Gastroesophageal sphincter (tissue), 4 donors: ENCODE data around the gene DENND5B. TPM values are rescaled to one million over a fixed set of nuclear protein-coding genes. Genes with fewer than 3 reads are reported as not detected.

ENCODE experiments used
- ATAC-seq: fragments of 150-250 bp; one replicate; pipeline ENCODE4 v1.9.1; 2016; ENCODE audit warnings: mild to moderate bottlenecking, moderate library complexity
- H3K27ac ChIP-seq, 4 donors: fragments of 200-600 bp; sonication (generic) in 3 of 4; 1 replicate in 3 of 4; 2 replicates in 1 of 4; pipeline ENCODE4 v1.5.1; 2016 to 2019
- H3K27me3 ChIP-seq: fragments of 200-600 bp; sonication (generic); one replicate; pipeline ENCODE4 v1.5.1; 2019
- H3K36me3 ChIP-seq, 2 donors: fragments of 200-600 bp; sonication (generic); one replicate each; pipeline ENCODE4 v1.5.1; 2019; ENCODE audit warnings: control low read depth in 1 of 2
- H3K4me1 ChIP-seq, 3 donors: fragments of 200-600 bp; sonication (generic); 1 replicate in 2 of 3; 2 replicates in 1 of 3; pipeline ENCODE4 v1.5.1; 2016 to 2019; ENCODE audit warnings: control low read depth in 2 of 3
- H3K4me3 ChIP-seq, 2 donors: fragments of 200-600 bp; sonication (generic); one replicate each; pipeline ENCODE4 v1.5.1; 2019; ENCODE audit warnings: mild to moderate bottlenecking in 1 of 2, moderate library complexity in 1 of 2
- H3K9me3 ChIP-seq, 3 donors: fragments of 200-600 bp; sonication (generic); one replicate each; pipeline ENCODE4 v1.5.1; 2017 to 2019; ENCODE audit warnings: control low read depth in 2 of 3
- CTCF ChIP-seq, 4 experiments: fragments of 200-600 bp in 2 of 4; fragments of 450-650 bp in 2 of 4; sonication (generic) in 1 of 4; IDR thresholded peaks; one replicate each; pipeline ENCODE4 v1.5.1; 2017 to 2019; ENCODE audit warnings: antibody characterized with exemption in 4 of 4, mild to moderate bottlenecking in 2 of 4, moderate library complexity in 2 of 4
- EP300 ChIP-seq: sonication (generic); formaldehyde crosslinking; IDR thresholded peaks from one replicate; pipeline ENCODE4 v1.6.1; 2017; ENCODE audit warnings: antibody characterized with exemption, mild to moderate bottlenecking
- POLR2A ChIP-seq, 2 donors: fragments of 450-650 bp; IDR thresholded peaks; one replicate each; pipeline ENCODE4 v1.6.1; 2017; ENCODE audit warnings: antibody characterized with exemption in 2 of 2, mild to moderate bottlenecking in 2 of 2, moderate library complexity in 1 of 2
- POLR2AphosphoS5 ChIP-seq: sonication (generic); formaldehyde crosslinking; IDR thresholded peaks from one replicate; pipeline ENCODE4 v1.6.1; 2017; ENCODE audit warnings: antibody characterized with exemption
- WGBS, 2 donors: methylation state at CpG; one replicate each; pipeline ENCODE4 v1.1.5; 2018; ENCODE audit warnings: low coverage in 1 of 2; 5-methylcytosine and 5-hydroxymethylcytosine counted together
- total RNA-seq, 4 donors: library from RNA; depleted of rRNA; stranded (reverse); fragments of >200 nt; gene quantifications; one replicate each; pipeline ENCODE4 v1.1.0, GENCODE V29; 2016

Gene DENND5B
- total RNA-seq, 4 donors from 2014 or later, result 14.7 to 40.8 (median 17.7) TPM

DNA sequence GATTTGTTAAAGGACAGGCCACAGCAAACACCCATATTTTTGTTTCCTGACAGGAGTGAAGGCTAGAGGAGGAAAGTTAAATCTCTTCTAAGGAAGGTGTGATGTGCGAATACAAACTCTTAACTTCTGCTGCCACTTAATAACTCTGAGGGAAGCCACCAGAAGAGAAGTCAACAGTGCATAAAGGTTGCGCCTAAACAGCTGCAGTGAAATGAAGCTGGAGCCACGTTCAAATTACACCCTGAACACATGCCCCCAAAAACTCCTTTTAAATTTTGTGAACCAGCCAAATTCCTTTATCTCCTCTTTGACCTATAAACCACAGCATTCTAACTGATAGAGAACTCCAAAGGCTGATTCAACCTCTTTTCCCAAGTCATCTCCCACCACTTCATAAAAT, 22.4 kb downstream of the DENND5B start:
- Histone ChIP-seq H3K27ac (no peak overlapping the region), H3K4me3 (no peak overlapping the region), H3K27me3 (no peaks in the 10 kb centered on the region), H3K9me3 (no peaks in the 10 kb centered on the region), H3K36me3 (no peaks in the 10 kb centered on the region), H3K4me1 (peaks cover 0 to 16% (median 0%) of the 10 kb centered on the region in 3 donors)
- ATAC-seq, result no peak
- TF ChIP-seq EP300 (no peak), POLR2AphosphoS5 (no peak), POLR2A (IDR thresholded peaks at IDR 0.05) (no peak), CTCF (IDR thresholded peaks at IDR 0.05) (no peak)
- WGBS, 2 donors, result 81 to 92% methylated on average over 3 of the region's 3 CpGs

DNA sequence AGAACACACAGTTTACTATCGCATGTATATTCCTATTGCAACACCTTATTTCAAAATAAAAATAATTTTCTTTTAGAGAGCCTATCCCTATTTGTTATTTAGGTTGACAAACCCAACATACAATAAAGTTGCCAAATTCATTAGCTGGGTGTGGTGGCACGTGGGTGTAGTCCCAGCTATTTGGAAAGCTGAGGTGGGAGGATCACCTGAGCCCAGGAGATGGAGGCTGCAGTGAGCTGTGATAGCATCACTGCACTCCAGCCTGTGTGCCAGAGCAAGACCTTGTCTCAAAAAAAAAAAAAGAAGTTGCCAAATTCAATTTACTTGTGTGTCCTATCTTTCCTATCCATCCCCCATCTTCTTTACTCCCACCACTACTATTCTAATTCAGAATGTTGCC, 23.9 kb downstream of the DENND5B start:
- no peak overlapping the region for H3K4me3 ChIP-seq
- ATAC-seq, result no peak
- WGBS, 2 donors, result 94 to 96% methylated on average over 2 of the region's 2 CpGs
- H3K9me3 ChIP-seq, result no peaks in the 10 kb centered on the region
- no peaks in the 10 kb centered on the region for H3K36me3 ChIP-seq
- H3K27ac ChIP-seq, result no peak overlapping the region
- peaks cover 0 to 11% (median 0%) of the 10 kb centered on the region in 3 donors for H3K4me1 ChIP-seq
- H3K27me3 ChIP-seq, result no peaks in the 10 kb centered on the region
- no peak for TF ChIP-seq EP300
- TF ChIP-seq POLR2AphosphoS5, result no peak
- TF ChIP-seq CTCF (IDR thresholded peaks at IDR 0.05), result no peak
- no peak for TF ChIP-seq POLR2A (IDR thresholded peaks at IDR 0.05)

DNA sequence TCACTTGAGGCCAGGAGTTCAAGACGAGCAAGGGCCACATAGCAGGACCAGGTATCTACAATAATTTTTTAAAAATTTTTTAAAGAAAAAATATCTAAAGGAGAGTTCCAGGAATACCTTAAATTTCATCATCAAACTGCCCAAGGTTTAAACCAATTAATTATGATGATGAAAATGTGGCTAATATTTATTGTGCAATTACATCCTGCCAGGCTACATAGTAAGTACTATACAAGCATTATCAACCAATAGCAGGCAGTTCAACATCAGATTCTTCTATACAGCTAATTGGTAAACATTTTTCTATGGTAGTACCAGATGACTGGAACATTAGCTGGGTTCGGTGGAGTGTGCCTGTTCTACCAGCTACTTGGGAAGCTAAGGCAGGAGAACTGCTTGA, 24.4 kb downstream of the DENND5B start:
- H3K36me3 ChIP-seq, result no peaks in the 10 kb centered on the region
- no peak for ATAC-seq
- no peaks in the 10 kb centered on the region for H3K27me3 ChIP-seq
- H3K9me3 ChIP-seq, result no peaks in the 10 kb centered on the region
- no peak overlapping the region for H3K4me3 ChIP-seq
- 92 to 100% methylated on average over 2 of the region's 2 CpGs for WGBS, 2 donors
- peaks cover 0 to 11% (median 0%) of the 10 kb centered on the region in 3 donors for H3K4me1 ChIP-seq
- TF ChIP-seq POLR2AphosphoS5 (no peak), EP300 (no peak)
- H3K27ac ChIP-seq, result no peak overlapping the region

DNA sequence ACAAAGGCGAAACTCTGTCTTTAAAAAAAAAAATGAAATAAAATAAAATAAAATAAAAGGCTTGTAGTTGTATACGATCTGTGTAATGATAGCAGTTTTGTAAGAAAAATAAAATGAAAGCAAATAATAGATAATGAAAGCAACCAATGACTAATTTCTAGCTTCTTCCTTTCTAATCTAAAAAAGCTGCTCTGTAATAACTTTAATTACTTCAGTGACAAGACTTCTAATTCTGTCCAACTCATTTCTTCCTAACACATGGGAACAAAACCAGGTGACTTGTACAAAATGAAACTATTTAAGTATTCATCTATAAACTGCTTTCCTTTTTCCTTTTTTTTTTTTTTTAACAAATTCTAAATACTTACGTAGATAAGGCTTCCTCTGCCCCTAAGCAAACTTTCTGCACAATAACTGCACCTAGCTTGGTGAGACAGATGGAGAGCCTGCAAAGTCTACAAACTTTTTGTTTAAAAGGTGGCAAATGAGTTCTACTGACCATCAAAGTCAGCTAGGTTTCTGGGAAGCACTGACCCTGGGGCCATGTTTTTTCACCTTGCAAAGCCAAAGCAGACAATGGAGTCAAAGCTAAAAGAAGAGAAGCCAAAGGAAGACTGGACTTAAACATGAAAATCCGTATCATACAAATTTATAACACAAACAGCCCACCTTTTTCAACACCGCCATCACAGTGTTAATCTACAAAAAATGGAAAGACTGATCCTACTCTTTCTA, 28.2 kb downstream of the DENND5B start:
- ATAC-seq, result no peak
- H3K36me3 ChIP-seq, result no peaks in the 10 kb centered on the region
- 85 to 93% methylated on average over 4 to 5 of the region's 5 CpGs for WGBS, 2 donors

DNA sequence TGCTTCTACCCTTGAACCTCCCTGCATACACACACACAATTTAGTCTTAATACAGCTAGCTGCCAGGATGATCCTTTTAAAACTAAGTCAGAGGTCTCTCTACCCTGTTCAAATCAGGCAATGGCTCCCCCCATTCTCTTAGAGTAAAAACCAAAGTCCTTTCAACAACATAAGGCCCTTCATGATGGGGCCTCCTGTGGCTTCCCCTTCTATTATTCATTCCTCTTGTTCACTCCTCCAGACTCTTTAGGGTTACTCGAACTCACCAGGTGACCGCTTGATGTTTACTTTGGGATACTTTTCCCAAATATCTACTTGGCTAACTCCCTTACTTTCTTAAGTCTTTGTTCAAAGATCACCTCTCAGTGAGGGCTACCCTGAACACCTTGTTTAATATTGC, 30.4 kb downstream of the DENND5B start:
- 71 to 91% methylated on average over 2 of the region's 2 CpGs for WGBS, 2 donors
- TF ChIP-seq CTCF (IDR thresholded peaks at IDR 0.05) (no peak), POLR2A (IDR thresholded peaks at IDR 0.05) (no peak), POLR2AphosphoS5 (no peak), EP300 (no peak)
- Histone ChIP-seq H3K27me3 (no peaks in the 10 kb centered on the region), H3K4me1 (no peaks in the 10 kb centered on the region), H3K36me3 (no peaks in the 10 kb centered on the region), H3K9me3 (no peaks in the 10 kb centered on the region), H3K4me3 (no peak overlapping the region), H3K27ac (no peak overlapping the region)
- ATAC-seq, result no peak

More for the DNA sequence above, 28.2 kb downstream of the DENND5B start:
- no peak overlapping the region for H3K27ac ChIP-seq
- H3K4me1 ChIP-seq, result no peaks in the 10 kb centered on the region
- no peaks in the 10 kb centered on the region for H3K27me3 ChIP-seq
- H3K9me3 ChIP-seq, result no peaks in the 10 kb centered on the region
- TF ChIP-seq EP300, result no peak
- H3K4me3 ChIP-seq, result no peak overlapping the region

- ATAC-seq, result no peak
- no peak for TF ChIP-seq POLR2AphosphoS5
- TF ChIP-seq EP300, result no peak
- TF ChIP-seq CTCF (IDR thresholded peaks at IDR 0.05), result no peak
- no peak for TF ChIP-seq POLR2A (IDR thresholded peaks at IDR 0.05)
- Histone ChIP-seq H3K27me3 (no peaks in the 10 kb centered on the region), H3K9me3 (no peaks in the 10 kb centered on the region), H3K36me3 (no peaks in the 10 kb centered on the region), H3K27ac (no peak overlapping the region), H3K4me3 (no peak overlapping the region), H3K4me1 (no peaks in the 10 kb centered on the region)
These were observed 32.4 kb downstream of the DENND5B start for GRCh38 chr12:31558521-31558920.
